Liver (tissue), 9 donors: ENCODE results near the gene BHLHE23. TPM values are rescaled to one million over a fixed set of nuclear protein-coding genes. Genes with fewer than 3 reads are reported as not detected.

ENCODE experiments used
- DNase-seq: peaks from one replicate; pipeline ENCODE4 v3.0.0-alpha.2; 2017; ENCODE audit warnings: low spot score
- H3K27ac ChIP-seq, 2 donors: one replicate each; pipeline ENCODE4 v1.7.0; 2013; ENCODE audit warnings: inconsistent platforms in 2 of 2, low read length in 2 of 2, control low read depth in 1 of 2, low read depth in 1 of 2, mild to moderate bottlenecking in 1 of 2
- H3K27me3 ChIP-seq, 4 donors: one replicate each; pipeline versions ENCODE4 v1.6.1 to v1.7.0; 2013; ENCODE audit warnings: low read length in 3 of 4, inconsistent platforms in 1 of 4, mild to moderate bottlenecking in 1 of 4, moderate library complexity in 1 of 4; ENCODE audit not compliant: control insufficient read depth in 4 of 4, insufficient read depth in 4 of 4
- H3K36me3 ChIP-seq, 4 donors: one replicate each; pipeline versions ENCODE4 v1.6.1 to v1.7.0; 2013; ENCODE audit warnings: low read length in 3 of 4, mild to moderate bottlenecking in 3 of 4, low read depth in 1 of 4, moderate library complexity in 1 of 4; ENCODE audit not compliant: control insufficient read depth in 4 of 4, insufficient read depth in 3 of 4
- H3K4me1 ChIP-seq, 4 donors: one replicate each; pipeline versions ENCODE4 v1.6.1 to v1.7.0; 2013; ENCODE audit warnings: low read length in 3 of 4, mild to moderate bottlenecking in 3 of 4, moderate library complexity in 1 of 4; ENCODE audit not compliant: control insufficient read depth in 4 of 4, insufficient read depth in 4 of 4
- H3K4me3 ChIP-seq, 3 donors: one replicate each; pipeline versions ENCODE4 v1.6.1 to v1.7.0; 2013; ENCODE audit warnings: low read length in 3 of 3, control low read depth in 1 of 3, low read depth in 1 of 3, mild to moderate bottlenecking in 1 of 3
- H3K9ac ChIP-seq, 2 donors: one replicate each; pipeline ENCODE4 v1.7.0; 2013; ENCODE audit warnings: low read length in 2 of 2, mild to moderate bottlenecking in 2 of 2, moderate library complexity in 2 of 2, control low read depth in 1 of 2, low read depth in 1 of 2
- H3K9me3 ChIP-seq, 4 donors: one replicate each; pipeline versions ENCODE4 v1.6.1 to v1.7.0; 2013; ENCODE audit warnings: low read length in 3 of 4; ENCODE audit not compliant: control insufficient read depth in 4 of 4
- EGR1 ChIP-seq, 2 donors: IDR thresholded peaks; 2 replicates each; pipeline ENCODE4 v1.6.1; 2016 to 2018; ENCODE audit warnings: antibody characterized with exemption in 2 of 2, low read depth in 2 of 2
- FOXA1 ChIP-seq: IDR thresholded peaks from 2 replicates; pipeline ENCODE4 v1.6.1; 2016; ENCODE audit warnings: antibody characterized with exemption
- FOXA2 ChIP-seq: IDR thresholded peaks from 2 replicates; pipeline ENCODE4 v1.6.1; 2016; ENCODE audit warnings: antibody characterized with exemption
- GABPA ChIP-seq, 2 donors: IDR thresholded peaks in 1 of 2; conservative IDR thresholded peaks in 1 of 2; 2 replicates each; pipeline ENCODE4 v1.6.1; 2016; ENCODE audit warnings: antibody characterized with exemption in 2 of 2, mild to moderate bottlenecking in 1 of 2, moderate library complexity in 1 of 2
- HNF4G ChIP-seq: IDR thresholded peaks from 2 replicates; pipeline ENCODE4 v1.6.1; 2016; ENCODE audit warnings: antibody characterized with exemption
- MAX ChIP-seq: IDR thresholded peaks from 2 replicates; pipeline ENCODE4 v1.6.1; 2016; ENCODE audit warnings: antibody characterized with exemption
- RAD21 ChIP-seq, 2 donors: IDR thresholded peaks; 2 replicates each; pipeline ENCODE4 v1.6.1; 2016; ENCODE audit warnings: antibody characterized with exemption in 2 of 2, mild to moderate bottlenecking in 2 of 2
- REST ChIP-seq: IDR thresholded peaks from 2 replicates; pipeline ENCODE4 v1.6.1; 2016; ENCODE audit warnings: antibody characterized with exemption, mild to moderate bottlenecking
- SP1 ChIP-seq: IDR thresholded peaks from 2 replicates; pipeline ENCODE4 v1.6.1; 2018; ENCODE audit warnings: antibody characterized with exemption, mild to moderate bottlenecking
- YY1 ChIP-seq: IDR thresholded peaks from 2 replicates; pipeline ENCODE4 v1.6.1; 2016; ENCODE audit warnings: antibody characterized with exemption, mild to moderate bottlenecking
- WGBS: extraction: QIAGEN DNeasy Blood & Tissue Kit; methylation state at CpG from one replicate; pipeline ENCODE4 v1.1.7; 2013; 5-methylcytosine and 5-hydroxymethylcytosine counted together
- polyA plus RNA-seq, 2 donors: library from polyadenylated mRNA; stranded (reverse) in 1 of 2; unstranded in 1 of 2; fragments of 200-250 nt in 1 of 2; fragments of >200 nt in 1 of 2; fragmentation: Nextera tagmentation in 1 of 2; extraction: Ambion mirVana in 1 of 2; gene quantifications; one replicate each; pipeline versions ENCODE4 v1.2.1 to v1.2.3, GENCODE V29; 2013 to 2015
- total RNA-seq, 2 donors: library from RNA; depleted of rRNA; stranded (reverse); fragments of >200 nt; gene quantifications; one replicate each; pipeline ENCODE4 v1.2.3, GENCODE V29; 2014
- TF ChIP-seq, protein P1 (sequence below): fragments of 150-350 bp; IDR thresholded peaks from 2 replicates; pipeline ENCODE4 v1.5.1; 2017; ENCODE audit warnings: improper control_type of control experiment, low read depth, low read length; ENCODE audit not compliant: missing input control
- TF ChIP-seq, protein P2 (sequence below): IDR thresholded peaks from 2 replicates; pipeline ENCODE4 v1.6.1; 2016; ENCODE audit warnings: antibody characterized with exemption
- donor health status: healthy.
- donor health status: healthy.
- donor health status: healthy.
- donor health status: healthy.
- donor health status: healthy.

BHLHE23 gene
- total and polyA plus RNA-seq, 4 donors, result not detected

DNA sequence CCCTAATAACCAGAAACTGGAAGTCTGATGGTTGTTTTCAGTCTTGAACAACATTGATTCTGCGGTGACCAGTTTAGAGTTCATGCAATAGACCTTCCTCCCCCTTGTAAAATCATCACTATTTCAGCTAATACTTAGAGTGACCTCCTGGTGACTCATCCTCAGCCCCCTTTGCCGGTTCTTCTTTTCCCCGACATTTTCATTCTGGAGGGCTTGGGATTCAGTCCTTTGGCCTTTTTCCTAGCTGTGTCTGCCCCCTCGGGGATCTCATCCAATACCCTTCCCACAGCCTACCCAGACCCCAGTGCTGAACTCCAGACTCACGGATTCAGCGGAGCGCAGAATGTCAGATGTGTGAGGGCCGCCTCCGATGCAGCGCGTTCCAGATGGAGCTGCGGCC lies 7.5 kb upstream of the BHLHE23 start:
- no peaks in the 10 kb centered on the region for H3K9me3 ChIP-seq
- H3K27me3 ChIP-seq, result peaks cover 3 to 18% (median 5%) of the 10 kb centered on the region in 4 donors

DNA sequence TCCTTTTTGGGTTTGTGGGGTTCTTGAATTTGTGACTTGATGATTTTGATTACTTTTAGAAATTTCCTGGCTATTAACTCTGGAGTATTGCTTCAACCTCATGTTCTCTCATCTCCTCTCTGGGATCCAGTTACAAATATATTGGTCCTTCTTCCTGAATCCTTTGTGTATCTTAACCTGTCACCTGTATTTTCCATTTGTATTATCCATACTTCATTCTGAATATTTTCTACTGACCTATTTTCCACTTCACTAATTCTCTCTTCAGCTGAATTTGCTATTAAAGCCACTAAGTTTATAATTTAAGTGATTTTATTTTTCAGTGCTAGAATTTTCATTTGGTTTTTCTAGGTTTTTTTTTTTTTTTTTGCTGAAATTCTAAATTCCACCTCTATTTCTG lies 6.4 kb upstream of the BHLHE23 start:
- no peak overlapping the region for H3K27ac ChIP-seq
- TF ChIP-seq HNF4G (no peak), RAD21 (IDR thresholded peaks at IDR 0.05) (no peak), SP1 (no peak), REST (no peak), FOXA1 (no peak), GABPA (IDR thresholded peaks at IDR 0.05 in 1 of 2, conservative IDR thresholded peaks at IDR 0.05 in 1 of 2) (no peak), EGR1 (IDR thresholded peaks at IDR 0.05; ENCODE audit: low read depth in 2 of 2) (no peak), MAX (no peak), YY1 (no peak)

More for the DNA sequence above, 7.5 kb upstream of the BHLHE23 start:
- no peak overlapping the region for H3K27ac ChIP-seq
- no peak overlapping the region for H3K4me3 ChIP-seq
- peaks cover 0 to 6% (median 3%) of the 10 kb centered on the region in 4 donors for H3K4me1 ChIP-seq
- TF ChIP-seq REST (no peak), HNF4G (no peak), FOXA2 (no peak)
- TF ChIP-seq, protein P1, sequence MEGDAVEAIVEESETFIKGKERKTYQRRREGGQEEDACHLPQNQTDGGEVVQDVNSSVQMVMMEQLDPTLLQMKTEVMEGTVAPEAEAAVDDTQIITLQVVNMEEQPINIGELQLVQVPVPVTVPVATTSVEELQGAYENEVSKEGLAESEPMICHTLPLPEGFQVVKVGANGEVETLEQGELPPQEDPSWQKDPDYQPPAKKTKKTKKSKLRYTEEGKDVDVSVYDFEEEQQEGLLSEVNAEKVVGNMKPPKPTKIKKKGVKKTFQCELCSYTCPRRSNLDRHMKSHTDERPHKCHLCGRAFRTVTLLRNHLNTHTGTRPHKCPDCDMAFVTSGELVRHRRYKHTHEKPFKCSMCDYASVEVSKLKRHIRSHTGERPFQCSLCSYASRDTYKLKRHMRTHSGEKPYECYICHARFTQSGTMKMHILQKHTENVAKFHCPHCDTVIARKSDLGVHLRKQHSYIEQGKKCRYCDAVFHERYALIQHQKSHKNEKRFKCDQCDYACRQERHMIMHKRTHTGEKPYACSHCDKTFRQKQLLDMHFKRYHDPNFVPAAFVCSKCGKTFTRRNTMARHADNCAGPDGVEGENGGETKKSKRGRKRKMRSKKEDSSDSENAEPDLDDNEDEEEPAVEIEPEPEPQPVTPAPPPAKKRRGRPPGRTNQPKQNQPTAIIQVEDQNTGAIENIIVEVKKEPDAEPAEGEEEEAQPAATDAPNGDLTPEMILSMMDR, result no peak
- TF ChIP-seq, protein P2, sequence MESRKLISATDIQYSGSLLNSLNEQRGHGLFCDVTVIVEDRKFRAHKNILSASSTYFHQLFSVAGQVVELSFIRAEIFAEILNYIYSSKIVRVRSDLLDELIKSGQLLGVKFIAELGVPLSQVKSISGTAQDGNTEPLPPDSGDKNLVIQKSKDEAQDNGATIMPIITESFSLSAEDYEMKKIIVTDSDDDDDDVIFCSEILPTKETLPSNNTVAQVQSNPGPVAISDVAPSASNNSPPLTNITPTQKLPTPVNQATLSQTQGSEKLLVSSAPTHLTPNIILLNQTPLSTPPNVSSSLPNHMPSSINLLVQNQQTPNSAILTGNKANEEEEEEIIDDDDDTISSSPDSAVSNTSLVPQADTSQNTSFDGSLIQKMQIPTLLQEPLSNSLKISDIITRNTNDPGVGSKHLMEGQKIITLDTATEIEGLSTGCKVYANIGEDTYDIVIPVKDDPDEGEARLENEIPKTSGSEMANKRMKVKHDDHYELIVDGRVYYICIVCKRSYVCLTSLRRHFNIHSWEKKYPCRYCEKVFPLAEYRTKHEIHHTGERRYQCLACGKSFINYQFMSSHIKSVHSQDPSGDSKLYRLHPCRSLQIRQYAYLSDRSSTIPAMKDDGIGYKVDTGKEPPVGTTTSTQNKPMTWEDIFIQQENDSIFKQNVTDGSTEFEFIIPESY, result no peak
- H3K9ac ChIP-seq, result no peak overlapping the region
- DNase-seq, result no peak
- H3K36me3 ChIP-seq, result no peaks in the 10 kb centered on the region
- 30% methylated on average over 12 of the region's 12 CpGs for WGBS

More for the DNA sequence above, 6.4 kb upstream of the BHLHE23 start:
- Histone ChIP-seq H3K27me3 (peaks cover 5 to 18% (median 7%) of the 10 kb centered on the region in 4 donors), H3K4me3 (no peak overlapping the region), H3K9me3 (no peaks in the 10 kb centered on the region), H3K36me3 (no peaks in the 10 kb centered on the region), H3K9ac (no peak overlapping the region), H3K4me1 (peaks cover 3 to 13% (median 8%) of the 10 kb centered on the region in 4 donors)
- no peak for DNase-seq
